ENCODE measurements around the gene ATRIP.
"Not testable (repeated sequence)": the region's sequence is repeated elsewhere in the genome, so short reads cannot be mapped to it uniquely, and the experiment has no call there.

Gene ATRIP

DNA sequence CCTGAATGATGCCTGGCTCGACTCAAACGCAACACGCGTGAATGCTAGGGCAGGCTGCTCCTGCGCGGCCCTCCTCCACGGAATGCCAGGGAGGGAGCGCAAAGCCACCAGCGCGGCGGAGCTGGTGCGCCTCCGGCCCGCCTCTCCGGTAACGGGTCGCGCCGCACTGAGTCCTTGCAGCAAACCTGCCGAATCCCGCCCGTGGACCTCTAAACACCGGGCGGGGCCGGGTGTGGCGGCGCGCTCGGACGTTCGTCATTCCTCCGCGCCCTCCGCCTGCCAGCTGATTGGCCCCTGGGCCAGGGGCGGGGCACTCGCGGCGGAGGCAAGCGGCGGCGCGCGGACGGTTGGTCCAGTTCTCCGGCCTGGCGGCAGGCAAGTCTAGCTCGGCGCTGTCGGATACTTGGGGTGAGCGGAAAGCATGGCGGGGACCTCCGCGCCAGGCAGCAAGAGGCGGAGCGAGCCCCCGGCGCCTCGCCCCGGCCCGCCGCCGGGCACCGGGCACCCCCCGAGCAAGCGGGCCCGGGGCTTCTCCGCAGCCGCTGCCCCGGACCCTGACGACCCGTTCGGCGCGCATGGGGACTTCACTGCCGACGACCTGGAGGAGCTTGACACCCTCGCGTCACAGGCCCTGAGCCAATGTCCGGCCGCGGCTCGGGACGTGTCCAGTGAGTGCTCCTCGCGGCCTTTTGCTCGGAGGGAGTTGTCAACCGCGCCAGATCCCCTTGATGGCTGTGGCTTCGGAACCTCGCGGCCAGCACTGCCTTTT is at the start of gene ATRIP:
ATRIP (plus strand) TSS at position 313 of the 769 bp plus-strand sequence; CDS start at position 422, 109 bp downstream.
- DNase-seq (ENCODE audit: low spot score): peak; percentile 81

DNA sequence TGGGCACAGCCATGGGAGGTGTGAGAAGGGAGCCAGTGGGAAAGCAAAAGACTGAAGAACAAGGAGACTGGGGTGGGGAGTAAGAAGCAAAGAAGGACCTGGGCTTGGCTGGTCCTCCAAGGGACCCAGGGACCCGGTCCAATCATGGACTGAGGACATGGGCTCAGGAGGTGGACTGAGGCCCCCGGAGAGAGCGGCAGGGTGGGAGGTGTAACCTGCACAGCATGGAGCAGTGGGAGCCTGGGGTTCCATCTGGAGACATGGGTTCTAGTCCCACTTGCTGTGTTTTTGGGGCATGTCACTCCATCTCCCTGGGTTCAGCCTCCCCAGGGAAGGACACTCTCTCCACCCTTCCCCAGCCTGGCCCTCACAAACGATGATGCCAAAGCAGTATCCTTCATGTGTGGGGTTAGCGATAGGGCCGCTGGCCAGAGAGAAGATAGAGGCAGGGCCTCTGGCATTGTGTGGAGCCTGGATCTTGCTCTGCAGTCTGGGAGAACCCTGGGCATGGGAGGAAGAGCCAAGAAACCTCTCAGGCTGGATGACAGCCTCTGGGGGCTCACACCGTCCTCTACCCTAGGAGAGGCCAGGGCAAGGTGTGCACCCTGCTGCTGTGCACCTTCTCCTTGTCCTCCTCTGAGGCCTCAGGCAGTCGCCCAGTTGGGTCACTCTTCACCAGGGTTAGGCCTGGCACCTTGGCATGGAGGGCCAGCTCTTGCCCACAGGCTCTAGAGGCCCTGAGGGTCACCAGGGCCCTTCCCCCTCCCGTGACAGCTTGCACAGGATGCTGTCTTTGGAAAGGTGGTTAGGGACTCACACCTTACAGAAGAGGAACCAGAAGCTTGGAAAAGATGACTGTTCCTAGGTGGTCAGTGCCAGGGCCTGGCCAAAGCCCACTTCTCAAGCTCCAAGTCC is 48.5 kb upstream of the ATRIP start:
- DNase-seq (ENCODE audit: low spot score): no peak

DNA sequence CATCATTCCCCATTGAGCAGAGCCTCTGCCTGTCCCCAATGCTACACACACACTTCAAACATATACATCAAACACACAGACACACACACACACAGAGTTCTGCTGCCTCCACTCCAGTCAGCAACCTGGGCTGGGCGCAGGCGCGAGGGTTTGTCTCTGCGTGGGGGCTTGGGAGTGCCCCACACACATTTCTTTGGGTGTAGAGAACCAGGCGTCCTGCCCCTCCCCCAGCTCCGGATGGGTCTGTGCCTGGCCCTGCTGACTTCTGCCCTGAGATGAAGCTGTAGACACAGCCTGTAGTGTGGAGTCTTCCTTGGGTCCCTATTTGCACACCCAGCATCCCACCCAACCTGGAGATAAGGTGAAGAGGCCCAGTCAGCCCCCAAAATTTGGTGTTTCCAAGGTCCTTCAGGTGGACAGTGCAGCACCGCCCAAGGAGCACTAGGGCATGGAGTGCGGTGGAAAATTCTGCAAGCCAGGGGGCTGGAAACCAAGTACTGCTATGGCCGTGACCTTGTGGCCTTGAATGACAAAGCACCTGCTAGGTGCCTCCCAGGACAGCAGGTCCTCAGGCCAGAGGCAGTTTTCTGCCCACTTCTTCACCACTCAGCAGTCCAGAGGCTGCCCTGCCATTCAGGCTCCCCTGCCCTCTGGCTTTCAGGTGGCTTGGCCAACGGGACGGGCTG is 47.7 kb upstream of the ATRIP start:
- no peak for DNase-seq (ENCODE audit: low spot score)

DNA sequence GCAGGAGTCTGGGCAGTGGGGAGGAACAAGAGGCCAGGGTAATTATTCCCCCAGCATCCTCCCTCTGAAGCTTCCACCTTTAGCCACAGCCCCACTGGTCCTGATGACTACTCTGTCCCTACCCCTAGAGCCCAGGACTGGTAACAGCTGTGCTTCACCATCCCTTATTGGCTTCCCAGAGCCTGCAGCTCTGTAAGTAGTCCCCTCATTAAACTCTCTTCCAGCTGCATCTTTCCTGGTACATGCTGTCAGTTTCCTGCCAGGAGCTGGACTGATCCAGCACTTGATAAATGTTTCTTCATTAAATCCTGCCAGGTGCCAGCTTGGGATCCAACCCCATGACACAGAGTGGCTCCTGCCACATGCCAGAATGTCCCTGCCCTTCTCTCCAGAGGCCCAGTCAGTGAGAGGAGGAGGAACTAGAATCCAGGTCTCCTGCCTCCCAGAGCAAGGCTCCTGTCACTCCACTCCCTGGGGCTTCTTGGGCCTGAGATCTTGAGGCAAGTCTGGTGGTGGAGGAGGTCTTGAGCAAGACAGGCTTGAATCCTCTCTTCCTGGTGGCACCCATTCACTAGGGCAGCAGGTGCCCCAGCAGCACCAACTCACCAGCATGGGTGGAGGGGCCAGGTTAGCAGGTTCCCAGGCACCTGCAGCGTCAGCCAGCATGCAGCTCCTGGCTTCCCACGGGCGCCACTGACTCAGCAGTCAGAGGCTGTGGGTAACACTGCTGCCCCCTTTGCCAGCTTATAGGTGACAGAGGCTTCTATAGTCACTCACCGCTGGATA is 47.0 kb upstream of the ATRIP start:
- no peak for DNase-seq (ENCODE audit: low spot score)

DNA sequence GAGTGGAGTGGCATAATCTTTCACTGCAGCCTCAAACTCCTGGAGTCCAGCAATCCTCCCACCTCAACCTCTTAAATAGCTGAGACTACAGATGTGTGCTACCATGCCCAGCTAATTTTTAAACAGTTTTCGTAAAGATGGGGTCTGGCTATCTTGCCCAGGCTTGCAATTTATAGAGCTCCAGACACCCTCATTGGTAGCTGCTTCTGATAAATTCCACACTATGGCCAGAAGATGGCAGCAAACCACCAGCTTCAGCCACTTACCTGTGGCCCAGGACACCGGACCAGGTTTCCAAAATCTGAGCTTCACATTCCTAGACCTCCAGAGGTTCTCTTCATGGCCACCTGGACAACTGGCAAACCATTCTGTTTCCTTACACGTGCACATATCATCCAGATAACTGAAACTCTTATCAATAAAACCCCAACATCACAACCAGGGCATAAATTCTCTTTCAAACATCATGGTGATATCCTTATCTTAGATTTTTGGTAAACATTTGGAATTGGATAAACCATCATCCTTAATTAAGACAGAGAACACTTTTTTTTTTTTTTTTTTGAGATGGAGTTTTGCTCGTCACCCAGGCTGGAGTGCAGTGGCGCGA is 45.6 kb upstream of the ATRIP start:
- peak; percentile 86 for DNase-seq (ENCODE audit: low spot score)

DNA sequence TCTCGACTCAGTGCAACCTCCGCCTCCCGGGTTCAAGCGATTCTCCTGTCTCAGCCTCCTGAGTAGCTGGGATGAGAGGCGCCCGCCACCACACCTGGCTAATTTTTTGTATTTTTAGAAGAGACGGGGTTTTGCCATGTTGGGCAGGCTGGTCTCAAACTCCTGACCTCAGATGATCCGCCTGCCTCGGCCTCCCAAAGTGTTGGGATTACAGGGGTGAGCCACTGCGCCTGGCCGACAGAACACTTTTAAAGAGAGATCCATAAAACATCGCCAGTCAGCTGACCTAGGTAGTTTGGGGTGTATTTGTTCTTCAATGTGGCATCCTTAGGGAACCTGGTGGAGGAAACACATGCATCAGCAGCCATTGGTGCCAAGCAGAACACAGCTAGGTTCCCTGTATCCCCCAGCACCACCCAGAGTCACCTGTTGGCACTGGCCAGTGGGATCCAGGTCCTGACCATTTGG is 45.1 kb upstream of the ATRIP start:
- not testable (repeated sequence) for DNase-seq (ENCODE audit: low spot score)

DNA sequence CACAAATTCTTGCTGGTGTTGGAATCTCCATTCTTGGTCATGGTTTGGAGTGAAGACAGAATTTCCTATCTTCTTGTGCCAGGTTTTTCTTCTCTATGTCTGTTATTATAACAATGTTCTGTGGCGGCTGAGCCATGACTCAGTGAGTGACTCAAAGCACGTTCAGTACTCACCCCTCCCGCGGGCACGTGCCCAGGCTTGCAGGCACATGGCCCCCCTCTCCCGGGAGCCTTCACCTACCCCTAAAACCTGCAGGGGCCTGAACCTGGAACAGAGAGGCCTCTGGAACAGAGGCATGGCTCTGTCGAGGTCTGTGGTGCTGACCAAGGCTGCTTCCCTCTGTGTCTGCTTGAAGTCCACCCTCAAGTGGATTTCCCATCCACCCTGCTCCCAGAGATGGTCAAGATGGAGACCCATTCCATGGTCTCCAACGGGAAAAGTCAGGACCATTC is 44.2 kb upstream of the ATRIP start:
- peak; percentile 81 for DNase-seq (ENCODE audit: low spot score)

DNA sequence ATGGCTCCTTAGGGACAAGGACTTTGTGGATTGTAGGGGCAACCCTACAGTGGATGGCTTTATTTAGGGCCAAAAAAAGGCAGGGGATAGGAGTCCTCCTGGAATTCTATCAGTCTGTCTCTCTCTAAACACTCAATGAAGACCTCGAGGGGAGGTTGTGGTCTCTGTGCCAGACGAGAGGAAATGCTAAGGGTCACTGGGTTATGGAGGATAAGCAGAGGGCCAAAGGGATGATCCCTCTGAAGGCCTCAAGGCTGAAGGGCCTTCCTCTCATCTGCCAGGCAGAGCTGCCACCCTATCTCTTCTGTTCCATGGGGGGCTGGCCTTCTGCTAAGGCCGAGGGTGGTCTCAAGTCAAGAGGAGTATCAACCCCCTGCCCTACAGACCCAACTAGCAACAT is 43.6 kb upstream of the ATRIP start:
- DNase-seq (ENCODE audit: low spot score): no peak

DNA sequence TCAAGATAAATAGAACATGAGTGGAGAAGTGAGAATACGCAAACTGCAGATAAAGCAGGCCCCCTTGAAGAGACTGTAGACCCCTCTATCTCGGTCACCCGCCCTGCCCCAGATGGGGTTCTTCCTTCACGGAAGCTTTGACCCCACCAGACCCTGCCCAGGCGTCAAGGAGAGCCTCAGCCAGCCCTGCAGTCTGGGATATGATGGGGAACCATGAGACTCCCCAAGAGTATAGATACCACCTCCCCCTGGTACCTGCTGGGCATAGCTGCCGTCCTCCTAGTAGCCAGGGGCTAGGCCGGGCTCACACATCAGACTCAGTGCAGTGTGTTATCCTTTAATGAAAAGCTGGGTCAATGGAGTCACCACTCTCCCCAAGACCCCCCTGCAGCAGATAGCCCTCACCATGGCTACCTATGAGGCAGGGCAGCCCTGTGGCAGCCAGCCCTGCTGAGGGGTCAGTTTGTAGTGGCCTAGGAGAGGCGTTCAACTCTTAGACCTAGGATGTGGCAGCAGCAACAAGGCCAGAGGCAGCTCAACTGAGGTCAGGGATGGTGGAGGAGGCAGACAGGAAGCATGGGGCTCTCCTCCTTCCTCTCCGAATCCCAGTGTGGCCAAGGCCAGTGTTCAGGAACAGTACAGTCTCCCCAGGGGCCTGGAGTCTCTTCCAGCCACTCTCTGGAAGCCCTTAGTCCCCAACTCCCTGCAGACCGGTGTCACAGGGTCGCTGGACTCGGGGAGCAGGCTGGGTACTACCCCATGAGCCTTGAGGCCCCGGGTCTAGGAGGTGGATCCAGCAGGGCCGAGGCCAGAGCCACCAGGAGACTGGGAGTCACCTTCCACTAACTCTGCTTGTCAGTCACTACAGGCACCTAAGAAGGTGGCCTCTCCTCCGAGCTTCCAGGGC is 42.8 kb upstream of the ATRIP start:
- no peak for DNase-seq (ENCODE audit: low spot score)

DNA sequence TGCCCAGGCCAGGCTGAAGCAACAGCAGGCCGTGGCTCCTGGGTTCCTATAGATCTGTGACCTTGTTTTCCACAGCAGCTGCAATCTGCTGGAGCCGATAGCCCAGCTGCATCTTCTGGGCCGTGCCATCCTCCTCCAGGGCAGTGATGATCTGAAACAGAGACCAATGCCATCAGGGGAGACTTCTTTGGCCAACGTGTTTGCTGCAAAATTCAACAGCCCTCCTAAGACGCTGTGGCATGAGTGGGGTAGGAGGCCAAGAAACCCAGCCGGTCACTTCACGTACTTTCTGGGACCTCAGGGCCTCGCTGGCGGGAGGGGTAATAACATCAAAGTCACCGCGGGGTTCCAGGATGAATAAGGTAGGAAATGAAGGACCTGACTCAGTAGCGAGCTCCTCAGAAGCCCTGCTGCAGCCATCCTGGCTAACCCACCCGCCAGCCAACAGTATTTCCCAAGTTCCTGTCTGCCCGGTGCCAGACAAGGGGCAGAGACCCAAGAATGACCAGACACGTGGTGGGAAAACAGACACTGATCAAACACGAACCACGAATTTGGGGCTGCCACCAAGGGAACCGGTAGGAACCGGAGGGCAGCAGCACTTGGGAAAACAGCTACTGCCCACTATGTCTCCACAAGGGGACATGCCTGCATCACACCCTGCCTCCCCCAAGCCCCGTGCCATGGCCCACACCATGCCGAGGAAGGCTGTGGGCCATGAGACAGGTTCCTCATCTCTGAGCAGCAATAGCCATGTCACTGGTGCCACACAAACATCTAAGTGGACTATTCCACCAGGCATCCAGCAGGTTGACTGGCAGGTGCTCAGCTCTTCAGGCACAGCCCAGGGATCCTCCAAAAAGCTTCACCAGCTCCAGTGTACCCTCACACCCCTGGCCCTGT is 41.8 kb upstream of the ATRIP start:
- no peak for DNase-seq (ENCODE audit: low spot score)

DNA sequence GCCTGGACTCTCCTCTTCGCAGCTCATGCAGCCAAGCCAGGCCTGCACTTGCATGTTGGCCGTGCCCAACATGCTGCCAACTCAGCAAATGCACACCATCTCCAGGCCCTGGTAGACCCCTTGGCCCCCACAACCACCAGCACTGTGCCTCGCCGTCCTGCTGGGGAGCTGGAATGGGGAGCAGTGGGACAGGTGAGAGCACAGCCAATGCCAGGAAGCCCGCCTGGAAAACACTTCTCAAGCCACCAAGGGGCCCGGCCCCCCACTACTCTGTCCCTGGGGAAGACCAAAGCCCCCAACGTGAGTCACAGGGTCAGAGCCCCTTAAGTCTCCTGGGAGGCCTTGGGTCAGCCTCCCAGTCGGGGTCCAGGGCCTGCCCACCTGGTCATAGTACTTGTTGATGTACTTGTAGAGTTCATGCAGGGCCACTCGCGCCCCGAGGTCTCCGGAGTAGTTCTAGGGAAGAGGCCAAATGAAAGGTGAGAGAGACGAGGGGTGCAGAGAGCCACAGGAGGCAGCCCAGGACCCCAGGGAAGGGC is 41.1 kb upstream of the ATRIP start:
- no peak for DNase-seq (ENCODE audit: low spot score)

DNA sequence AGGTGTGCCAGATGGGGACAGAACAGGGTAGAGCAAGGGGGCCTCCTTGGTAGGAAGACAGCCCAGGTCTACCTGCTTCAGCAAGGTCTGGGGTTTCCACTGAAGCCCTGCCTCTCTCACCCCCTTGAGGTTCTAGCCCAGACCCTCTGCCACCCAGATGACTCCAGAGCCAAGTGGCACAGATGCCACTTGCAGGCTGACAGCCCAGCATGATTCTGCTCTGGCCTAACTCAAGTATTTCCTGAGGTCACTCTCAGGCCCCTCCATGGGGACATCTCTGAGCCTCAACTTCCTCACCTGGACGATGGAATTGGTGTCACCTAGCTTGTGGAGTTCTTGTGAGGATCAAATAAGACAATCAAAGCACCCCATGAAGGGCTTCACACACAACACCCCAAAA is 40.6 kb upstream of the ATRIP start:
- DNase-seq (ENCODE audit: low spot score): no peak

DNA sequence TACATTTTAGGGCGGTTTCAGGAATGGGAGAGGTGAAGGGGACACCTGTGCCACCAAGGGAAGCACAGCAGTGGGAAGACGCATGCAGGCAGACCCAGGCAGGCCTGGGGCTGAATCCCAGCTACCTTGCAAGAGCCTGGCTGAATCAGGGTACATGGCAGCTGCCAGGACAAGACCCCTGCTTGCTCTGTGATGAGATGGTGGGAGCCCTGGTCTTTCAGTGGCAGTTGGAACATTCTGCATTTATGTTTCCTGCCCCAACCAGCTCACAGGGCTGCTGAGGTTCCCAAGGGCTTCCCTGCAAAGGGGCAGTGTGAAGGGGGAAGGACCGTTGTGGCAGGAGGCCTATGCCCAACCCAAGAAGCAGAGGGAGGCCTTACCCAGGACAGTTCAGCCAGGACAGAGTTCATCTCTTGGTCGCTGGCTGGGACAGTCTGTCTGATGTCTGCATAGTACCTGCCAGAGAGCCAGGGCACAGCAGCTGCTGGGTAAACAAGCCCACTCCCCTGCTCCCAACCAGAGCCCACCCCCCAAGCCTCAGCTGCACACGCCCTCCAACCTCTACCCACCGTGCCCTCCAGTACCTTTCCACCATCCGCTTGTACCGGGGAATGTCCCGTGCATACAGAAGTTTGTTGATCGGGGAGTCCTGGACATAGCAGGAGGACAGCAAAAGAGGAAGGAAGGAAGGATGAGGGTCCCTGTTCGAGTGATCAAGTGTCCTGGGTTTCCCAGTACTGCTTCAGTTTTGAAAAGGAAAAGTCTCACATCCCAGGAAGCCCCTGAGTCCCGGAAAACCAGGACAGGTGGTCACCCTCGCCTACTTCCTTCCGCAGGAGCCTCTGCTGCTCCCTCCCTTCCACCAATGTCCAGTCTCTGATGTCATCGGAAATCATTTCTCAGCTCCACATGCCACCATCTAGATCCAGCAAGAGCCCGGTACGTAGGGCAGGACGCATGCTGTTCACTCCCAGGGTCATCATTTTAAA is 39.8 kb upstream of the ATRIP start:
- DNase-seq (ENCODE audit: low spot score): no peak

DNA sequence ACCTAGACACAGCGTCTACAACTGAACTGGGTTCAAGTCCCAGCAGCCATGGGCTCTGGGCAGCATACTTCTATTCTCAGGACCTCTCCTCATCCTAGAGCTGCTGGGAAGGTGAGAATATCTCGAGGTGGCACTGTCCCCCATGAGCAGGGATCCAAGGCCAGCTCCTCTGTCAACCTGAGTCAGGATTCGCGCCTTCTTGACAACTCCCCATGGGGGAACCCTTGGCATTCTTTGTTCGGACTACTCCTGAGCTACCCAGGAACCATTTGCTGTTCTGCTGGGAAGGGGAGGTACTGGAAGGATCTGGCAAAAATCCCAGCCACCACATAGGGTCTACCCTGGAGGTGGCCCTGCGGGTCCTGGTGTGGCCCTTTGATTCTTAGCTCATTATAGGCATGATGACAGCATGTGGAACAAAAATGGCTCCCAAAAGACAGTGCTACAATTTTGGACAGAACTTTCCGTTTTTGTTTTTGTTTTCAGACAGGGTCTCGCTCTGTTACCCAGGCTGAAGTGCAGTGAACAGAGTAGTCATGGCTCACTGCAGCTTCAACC is 38.9 kb upstream of the ATRIP start:
- no peak for DNase-seq (ENCODE audit: low spot score)

DNA sequence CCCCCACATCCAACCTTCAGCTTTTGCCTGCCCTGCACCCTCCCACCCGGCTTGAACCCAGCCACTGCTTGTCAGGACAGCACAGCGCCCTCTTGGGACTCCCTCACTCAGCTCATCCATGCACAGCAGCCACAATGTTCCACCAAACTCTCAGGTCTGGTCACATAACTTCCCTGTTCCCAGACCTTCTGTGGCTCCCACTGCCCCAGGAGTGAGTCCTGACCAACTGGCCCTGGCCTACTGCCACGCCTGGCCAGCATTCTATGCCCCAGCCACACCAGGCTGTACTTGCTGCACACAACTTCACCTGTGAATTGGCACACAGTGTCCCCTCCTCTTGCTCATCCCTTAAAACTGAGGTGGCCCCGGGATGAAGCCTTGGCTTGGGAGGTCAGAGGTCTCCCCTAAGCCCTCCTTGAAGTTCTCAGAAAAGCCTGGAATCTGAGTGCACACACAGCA is 37.7 kb upstream of the ATRIP start:
- no peak for DNase-seq (ENCODE audit: low spot score)

DNA sequence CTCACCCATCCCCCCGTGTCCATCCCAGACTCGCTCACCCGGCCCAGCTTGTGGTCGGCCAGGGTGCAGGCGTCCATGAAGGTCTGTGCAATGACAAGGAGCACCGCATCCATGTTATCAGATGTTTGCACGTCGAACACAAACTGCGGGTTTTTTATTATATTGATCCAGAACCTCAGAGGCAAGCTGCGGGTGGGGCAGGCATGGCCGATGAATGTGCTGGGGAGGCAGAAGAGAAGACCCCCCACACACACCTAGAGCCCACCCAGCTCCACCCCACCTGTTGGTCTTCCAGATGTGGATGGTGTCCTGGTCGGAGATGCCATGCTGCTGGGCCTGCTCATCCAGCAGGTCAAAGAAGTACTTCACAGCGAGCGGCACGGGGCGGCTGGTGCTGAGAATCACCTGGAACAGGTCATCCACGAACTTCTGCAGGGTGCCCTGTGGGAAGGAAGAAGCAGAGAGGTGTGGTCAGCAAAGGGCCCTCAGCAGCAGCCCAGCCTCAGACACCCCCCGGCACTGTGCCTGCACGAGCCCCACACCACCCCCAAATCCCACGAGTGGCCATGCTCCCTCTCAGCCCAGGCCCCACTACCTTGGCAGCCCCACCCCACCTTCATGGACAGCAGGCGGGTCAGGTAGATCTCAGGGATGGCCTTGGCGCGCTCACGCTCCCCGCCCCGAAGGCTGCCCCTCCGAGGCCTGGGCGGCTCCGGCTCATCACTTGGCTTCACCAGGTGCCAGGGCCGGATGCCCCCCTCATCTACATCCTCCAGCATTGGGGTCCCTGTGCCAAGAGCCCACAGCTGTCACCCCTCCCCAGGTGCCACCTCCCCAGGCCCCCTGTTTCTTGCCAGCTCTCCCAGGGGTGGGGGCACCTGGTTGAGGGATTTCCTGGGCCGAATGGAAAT is 37.0 kb upstream of the ATRIP start:
- DNase-seq (ENCODE audit: low spot score): no peak

All from COLO829 (cell line).